Activated naive CD4-positive, alpha-beta T cell treated with Interleukin-2 at 50 U/mL for 16 hours (primary cell): ENCODE results near the gene MX1.
A peak's percentile ranks its signal among the peaks of the same experiment; 100 is the strongest.

ENCODE experiments used
- DNase-seq: peaks from one replicate; pipeline ENCODE4 v3.0.0-alpha.2; 2020

The MX1 gene

GRCh38 chr21:41435706-41436105 is 9.7 kb downstream of the MX1 start:
- no peak for DNase-seq

- DNase-seq, result no peak
Measured at GRCh38 chr21:41437729-41438128, 11.7 kb downstream of the MX1 start.

GRCh38 chr21:41438425-41439113 is 12.5 kb downstream of the MX1 start:
- DNase-seq, result no peak

- no peak for DNase-seq
Measured at GRCh38 chr21:41439248-41439647, 13.2 kb downstream of the MX1 start.

GRCh38 chr21:41441546-41441945 is 15.5 kb downstream of the MX1 start:
- DNase-seq, result no peak

- DNase-seq, result no peak
Measured at GRCh38 chr21:41442481-41443186, 16.6 kb downstream of the MX1 start.

- no peak for DNase-seq
Measured at GRCh38 chr21:41443562-41443961, 17.5 kb downstream of the MX1 start.

GRCh38 chr21:41444703-41445464 is 18.8 kb downstream of the MX1 start:
- no peak for DNase-seq

GRCh38 chr21:41445465-41445862 is 19.4 kb downstream of the MX1 start:
- no peak for DNase-seq

GRCh38 chr21:41446586-41446985 is 20.5 kb downstream of the MX1 start:
- no peak for DNase-seq

GRCh38 chr21:41447356-41447755 is 21.3 kb downstream of the MX1 start:
- no peak for DNase-seq

GRCh38 chr21:41449613-41450012 is 23.6 kb downstream of the MX1 start:
- DNase-seq, result no peak

- no peak for DNase-seq
Measured at GRCh38 chr21:41451753-41452676, 26.0 kb downstream of the MX1 start.

GRCh38 chr21:41453198-41453597 is 27.2 kb downstream of the MX1 start:
- no peak for DNase-seq

GRCh38 chr21:41453761-41454160 is 27.7 kb downstream of the MX1 start:
- no peak for DNase-seq

GRCh38 chr21:41458121-41458520 is 32.1 kb downstream of the MX1 start:
- DNase-seq, result no peak

- no peak for DNase-seq
Measured at GRCh38 chr21:41458559-41458958, 32.5 kb downstream of the MX1 start.

- no peak for DNase-seq
Measured at GRCh38 chr21:41459884-41460534, 34.0 kb downstream of the MX1 start.

- DNase-seq, result peak; percentile 49
Measured at GRCh38 chr21:41460578-41461527, 34.8 kb downstream of the MX1 start.

- no peak for DNase-seq
Measured at GRCh38 chr21:41465176-41465781, 39.2 kb downstream of the MX1 start.
